ENCODE results near the gene ANKMY1.

GRCh38 chr2:240565333-240566202, 7.8 kb upstream of the ANKMY1 start:
- TF ChIP-seq CTCF (IDR thresholded peaks at IDR 0.05; ENCODE audit: poor library complexity) (no peak), EZH2 (IDR thresholded peaks at IDR 0.05; ENCODE audit: borderline replicate concordance) (no peak), EZH2phosphoT487 (IDR thresholded peaks at IDR 0.05; ENCODE audit: low read depth, severe bottlenecking, unreplicated experiment) (no peak)

Data from hepatocyte (in vitro differentiated cells).